SK-N-SH (cell line): ENCODE measurements around the gene PRSS38. TPM values are rescaled to one million over a fixed set of nuclear protein-coding genes. Genes with fewer than 3 reads are reported as not detected.
A peak's percentile ranks its signal among the peaks of the same experiment; 100 is the strongest.

Source experiments
- ELF1 ChIP-seq: IDR thresholded peaks from 2 replicates; pipeline ENCODE4 v1.4.0; 2012
- EZH2phosphoT487 ChIP-seq: fragments of 200-600 bp; sonication (generic); IDR thresholded peaks from 2 replicates; pipeline ENCODE4 v1.6.1; 2017; ENCODE audit warnings: low read depth, mixed run types, mild to moderate bottlenecking, antibody characterized with exemption, moderate library complexity, borderline replicate concordance
- GATA2 ChIP-seq: sonication (generic); formaldehyde crosslinking; IDR thresholded peaks from 2 replicates; pipeline ENCODE4 v1.5.0; 2020; ENCODE audit warnings: mild to moderate bottlenecking, missing genetic modification reagents
- JUND ChIP-seq: IDR thresholded peaks from 2 replicates; pipeline ENCODE4 v1.4.0; 2012
- NRF1 ChIP-seq: IDR thresholded peaks from 2 replicates; pipeline ENCODE4 v1.6.1; 2012; ENCODE audit warnings: low read depth, mild to moderate bottlenecking, low read length
- POLR2AphosphoS5 ChIP-seq: IDR thresholded peaks from 2 replicates; pipeline ENCODE4 v1.6.1; 2012; ENCODE audit warnings: low read depth, low read length
- RFX5 ChIP-seq: IDR thresholded peaks from 2 replicates; pipeline ENCODE4 v1.6.1; 2012; ENCODE audit warnings: mild to moderate bottlenecking, improper control_type of control experiment, low read length
- RXRA ChIP-seq: IDR thresholded peaks from 2 replicates; pipeline ENCODE4 v1.4.0; 2012; ENCODE audit warnings: low read depth, mild to moderate bottlenecking, borderline replicate concordance
- SIN3A ChIP-seq: IDR thresholded peaks from 2 replicates; pipeline ENCODE4 v1.6.1; 2012; ENCODE audit warnings: low read depth, mild to moderate bottlenecking, low read length, moderate library complexity, borderline replicate concordance
- TAF1 ChIP-seq: IDR thresholded peaks from 2 replicates; pipeline ENCODE4 v1.6.1; 2012; ENCODE audit warnings: low read depth, mild to moderate bottlenecking, low read length, moderate library complexity, borderline replicate concordance
- TEAD4 ChIP-seq: IDR thresholded peaks from 2 replicates; pipeline ENCODE4 v1.4.0; 2012; ENCODE audit warnings: mild to moderate bottlenecking, borderline replicate concordance; ENCODE audit not compliant: insufficient read depth
- YY1 ChIP-seq: IDR thresholded peaks from 2 replicates; pipeline ENCODE4 v1.4.0; 2012; ENCODE audit warnings: low read depth, mild to moderate bottlenecking
- polyA plus RNA-seq, 3 experiments: library from polyadenylated mRNA; depleted of rRNA; stranded (reverse); fragments of >200 nt; gene quantifications; 2 replicates each; pipeline ENCODE4 v1.2.3, GENCODE V29; 2012
- TF ChIP-seq, protein P1 (sequence below): IDR thresholded peaks from 2 replicates; pipeline ENCODE4; 2012
- TF ChIP-seq, protein P2 (sequence below): fragments of 200-600 bp; sonication (generic); IDR thresholded peaks from 2 replicates; pipeline ENCODE4 v1.6.1; 2017; ENCODE audit warnings: antibody characterized with exemption, mild to moderate bottlenecking, moderate library complexity
- TF ChIP-seq, protein P3 (sequence below): IDR thresholded peaks from 2 replicates; pipeline ENCODE4 v1.4.0; 2012; ENCODE audit warnings: low read depth, borderline replicate concordance
- TF ChIP-seq, protein P4 (sequence below): fragments of 150-350 bp; IDR thresholded peaks from 2 replicates; pipeline ENCODE4 v1.6.1; 2016; ENCODE audit warnings: mild to moderate bottlenecking, low read depth, low read length
- TF ChIP-seq, protein P5 (sequence below): fragments of 150-350 bp; IDR thresholded peaks from 2 replicates; pipeline ENCODE4 v1.6.1; 2017; ENCODE audit warnings: antibody characterized with exemption, low read length, low read depth, borderline replicate concordance
- TF ChIP-seq, protein P6 (sequence below): IDR thresholded peaks from 2 replicates; pipeline ENCODE4 v1.6.1; 2012; ENCODE audit warnings: mild to moderate bottlenecking, low read depth, low read length, moderate library complexity

Gene PRSS38
- polyA plus RNA-seq, 1 of the 3 experiments (the other 2 are of a cell fraction), result not detected

DNA sequence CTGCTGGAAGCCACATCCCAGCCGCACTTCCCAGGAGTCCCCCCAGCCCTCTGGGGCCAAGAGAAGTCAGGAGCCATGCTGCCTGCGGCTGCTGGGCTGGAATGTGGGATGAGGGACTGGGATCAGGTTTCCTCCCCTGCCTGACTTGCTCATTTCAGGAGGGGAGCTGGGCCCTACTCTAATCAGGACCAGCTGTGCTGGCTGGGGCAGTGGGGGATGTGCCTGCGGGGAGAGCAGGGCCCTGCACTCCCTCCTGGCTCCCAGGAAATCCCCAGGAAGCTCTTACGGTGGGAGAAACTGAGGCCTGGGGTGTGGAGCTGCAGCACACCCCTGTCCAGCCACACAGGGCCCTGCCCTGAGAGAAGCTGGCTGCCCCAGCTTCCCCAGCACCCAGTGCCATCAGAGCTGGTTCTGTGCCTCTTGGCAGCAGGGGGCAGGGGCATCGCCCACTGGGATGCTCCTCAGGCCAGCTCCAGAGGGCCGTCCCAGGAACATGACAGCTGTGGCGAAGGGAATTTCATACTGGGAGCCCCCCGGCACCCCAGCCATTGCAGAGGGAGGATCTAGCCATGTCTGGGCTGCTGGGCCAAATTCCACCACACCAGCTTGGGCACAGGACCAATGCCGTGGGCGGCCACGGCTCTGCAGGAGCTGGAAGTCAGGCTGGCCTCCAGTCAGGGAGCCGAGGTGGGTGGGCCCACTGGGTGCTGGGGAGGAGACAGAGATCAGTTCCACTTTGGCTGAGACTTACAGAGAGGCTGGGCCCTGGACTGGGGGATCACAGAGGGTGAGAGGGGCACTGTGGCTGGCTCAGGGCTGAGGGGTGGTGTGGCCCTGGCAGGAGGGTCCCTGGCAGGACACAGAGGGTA, 21.3 kb upstream of the PRSS38 start (continued):
- TF ChIP-seq, protein P1, sequence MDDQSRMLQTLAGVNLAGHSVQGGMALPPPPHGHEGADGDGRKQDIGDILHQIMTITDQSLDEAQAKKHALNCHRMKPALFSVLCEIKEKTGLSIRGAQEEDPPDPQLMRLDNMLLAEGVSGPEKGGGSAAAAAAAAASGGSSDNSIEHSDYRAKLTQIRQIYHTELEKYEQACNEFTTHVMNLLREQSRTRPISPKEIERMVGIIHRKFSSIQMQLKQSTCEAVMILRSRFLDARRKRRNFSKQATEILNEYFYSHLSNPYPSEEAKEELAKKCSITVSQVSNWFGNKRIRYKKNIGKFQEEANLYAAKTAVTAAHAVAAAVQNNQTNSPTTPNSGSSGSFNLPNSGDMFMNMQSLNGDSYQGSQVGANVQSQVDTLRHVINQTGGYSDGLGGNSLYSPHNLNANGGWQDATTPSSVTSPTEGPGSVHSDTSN, result peak; percentile 68
- peak; percentile 77; the same call in 1 of the 2 replicates for TF ChIP-seq YY1
- TF ChIP-seq, protein P2, sequence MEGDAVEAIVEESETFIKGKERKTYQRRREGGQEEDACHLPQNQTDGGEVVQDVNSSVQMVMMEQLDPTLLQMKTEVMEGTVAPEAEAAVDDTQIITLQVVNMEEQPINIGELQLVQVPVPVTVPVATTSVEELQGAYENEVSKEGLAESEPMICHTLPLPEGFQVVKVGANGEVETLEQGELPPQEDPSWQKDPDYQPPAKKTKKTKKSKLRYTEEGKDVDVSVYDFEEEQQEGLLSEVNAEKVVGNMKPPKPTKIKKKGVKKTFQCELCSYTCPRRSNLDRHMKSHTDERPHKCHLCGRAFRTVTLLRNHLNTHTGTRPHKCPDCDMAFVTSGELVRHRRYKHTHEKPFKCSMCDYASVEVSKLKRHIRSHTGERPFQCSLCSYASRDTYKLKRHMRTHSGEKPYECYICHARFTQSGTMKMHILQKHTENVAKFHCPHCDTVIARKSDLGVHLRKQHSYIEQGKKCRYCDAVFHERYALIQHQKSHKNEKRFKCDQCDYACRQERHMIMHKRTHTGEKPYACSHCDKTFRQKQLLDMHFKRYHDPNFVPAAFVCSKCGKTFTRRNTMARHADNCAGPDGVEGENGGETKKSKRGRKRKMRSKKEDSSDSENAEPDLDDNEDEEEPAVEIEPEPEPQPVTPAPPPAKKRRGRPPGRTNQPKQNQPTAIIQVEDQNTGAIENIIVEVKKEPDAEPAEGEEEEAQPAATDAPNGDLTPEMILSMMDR, result no peak
- no peak for TF ChIP-seq GATA2 (CRISPR knock-in tag)
- TF ChIP-seq SIN3A, result no peak
- TF ChIP-seq, protein P3, sequence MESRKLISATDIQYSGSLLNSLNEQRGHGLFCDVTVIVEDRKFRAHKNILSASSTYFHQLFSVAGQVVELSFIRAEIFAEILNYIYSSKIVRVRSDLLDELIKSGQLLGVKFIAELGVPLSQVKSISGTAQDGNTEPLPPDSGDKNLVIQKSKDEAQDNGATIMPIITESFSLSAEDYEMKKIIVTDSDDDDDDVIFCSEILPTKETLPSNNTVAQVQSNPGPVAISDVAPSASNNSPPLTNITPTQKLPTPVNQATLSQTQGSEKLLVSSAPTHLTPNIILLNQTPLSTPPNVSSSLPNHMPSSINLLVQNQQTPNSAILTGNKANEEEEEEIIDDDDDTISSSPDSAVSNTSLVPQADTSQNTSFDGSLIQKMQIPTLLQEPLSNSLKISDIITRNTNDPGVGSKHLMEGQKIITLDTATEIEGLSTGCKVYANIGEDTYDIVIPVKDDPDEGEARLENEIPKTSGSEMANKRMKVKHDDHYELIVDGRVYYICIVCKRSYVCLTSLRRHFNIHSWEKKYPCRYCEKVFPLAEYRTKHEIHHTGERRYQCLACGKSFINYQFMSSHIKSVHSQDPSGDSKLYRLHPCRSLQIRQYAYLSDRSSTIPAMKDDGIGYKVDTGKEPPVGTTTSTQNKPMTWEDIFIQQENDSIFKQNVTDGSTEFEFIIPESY, result peak; percentile 43; the same call in 1 of the 2 replicates
- peak; percentile 91; the same call in 1 of the 2 replicates for TF ChIP-seq TEAD4
- TF ChIP-seq RXRA, result peak; percentile 41; the same call in 1 of the 2 replicates
- TF ChIP-seq EZH2phosphoT487, result no peak
- peak; percentile 61; the same call in 1 of the 2 replicates for TF ChIP-seq TAF1
- TF ChIP-seq NRF1, result no peak
- no peak; the same call in 1 of the 2 replicates for TF ChIP-seq JUND
- TF ChIP-seq ELF1, result peak; percentile 24; the same call in 1 of the 2 replicates
- TF ChIP-seq, protein P4, sequence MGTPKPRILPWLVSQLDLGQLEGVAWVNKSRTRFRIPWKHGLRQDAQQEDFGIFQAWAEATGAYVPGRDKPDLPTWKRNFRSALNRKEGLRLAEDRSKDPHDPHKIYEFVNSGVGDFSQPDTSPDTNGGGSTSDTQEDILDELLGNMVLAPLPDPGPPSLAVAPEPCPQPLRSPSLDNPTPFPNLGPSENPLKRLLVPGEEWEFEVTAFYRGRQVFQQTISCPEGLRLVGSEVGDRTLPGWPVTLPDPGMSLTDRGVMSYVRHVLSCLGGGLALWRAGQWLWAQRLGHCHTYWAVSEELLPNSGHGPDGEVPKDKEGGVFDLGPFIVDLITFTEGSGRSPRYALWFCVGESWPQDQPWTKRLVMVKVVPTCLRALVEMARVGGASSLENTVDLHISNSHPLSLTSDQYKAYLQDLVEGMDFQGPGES, result no peak
- TF ChIP-seq, protein P5, sequence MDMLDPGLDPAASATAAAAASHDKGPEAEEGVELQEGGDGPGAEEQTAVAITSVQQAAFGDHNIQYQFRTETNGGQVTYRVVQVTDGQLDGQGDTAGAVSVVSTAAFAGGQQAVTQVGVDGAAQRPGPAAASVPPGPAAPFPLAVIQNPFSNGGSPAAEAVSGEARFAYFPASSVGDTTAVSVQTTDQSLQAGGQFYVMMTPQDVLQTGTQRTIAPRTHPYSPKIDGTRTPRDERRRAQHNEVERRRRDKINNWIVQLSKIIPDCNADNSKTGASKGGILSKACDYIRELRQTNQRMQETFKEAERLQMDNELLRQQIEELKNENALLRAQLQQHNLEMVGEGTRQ, result no peak
- no peak for TF ChIP-seq RFX5
- TF ChIP-seq, protein P6, sequence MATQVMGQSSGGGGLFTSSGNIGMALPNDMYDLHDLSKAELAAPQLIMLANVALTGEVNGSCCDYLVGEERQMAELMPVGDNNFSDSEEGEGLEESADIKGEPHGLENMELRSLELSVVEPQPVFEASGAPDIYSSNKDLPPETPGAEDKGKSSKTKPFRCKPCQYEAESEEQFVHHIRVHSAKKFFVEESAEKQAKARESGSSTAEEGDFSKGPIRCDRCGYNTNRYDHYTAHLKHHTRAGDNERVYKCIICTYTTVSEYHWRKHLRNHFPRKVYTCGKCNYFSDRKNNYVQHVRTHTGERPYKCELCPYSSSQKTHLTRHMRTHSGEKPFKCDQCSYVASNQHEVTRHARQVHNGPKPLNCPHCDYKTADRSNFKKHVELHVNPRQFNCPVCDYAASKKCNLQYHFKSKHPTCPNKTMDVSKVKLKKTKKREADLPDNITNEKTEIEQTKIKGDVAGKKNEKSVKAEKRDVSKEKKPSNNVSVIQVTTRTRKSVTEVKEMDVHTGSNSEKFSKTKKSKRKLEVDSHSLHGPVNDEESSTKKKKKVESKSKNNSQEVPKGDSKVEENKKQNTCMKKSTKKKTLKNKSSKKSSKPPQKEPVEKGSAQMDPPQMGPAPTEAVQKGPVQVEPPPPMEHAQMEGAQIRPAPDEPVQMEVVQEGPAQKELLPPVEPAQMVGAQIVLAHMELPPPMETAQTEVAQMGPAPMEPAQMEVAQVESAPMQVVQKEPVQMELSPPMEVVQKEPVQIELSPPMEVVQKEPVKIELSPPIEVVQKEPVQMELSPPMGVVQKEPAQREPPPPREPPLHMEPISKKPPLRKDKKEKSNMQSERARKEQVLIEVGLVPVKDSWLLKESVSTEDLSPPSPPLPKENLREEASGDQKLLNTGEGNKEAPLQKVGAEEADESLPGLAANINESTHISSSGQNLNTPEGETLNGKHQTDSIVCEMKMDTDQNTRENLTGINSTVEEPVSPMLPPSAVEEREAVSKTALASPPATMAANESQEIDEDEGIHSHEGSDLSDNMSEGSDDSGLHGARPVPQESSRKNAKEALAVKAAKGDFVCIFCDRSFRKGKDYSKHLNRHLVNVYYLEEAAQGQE, result peak; percentile 48; the same call in 1 of the 2 replicates
- TF ChIP-seq POLR2AphosphoS5, result peak; percentile 80
